IMR-90 (cell line): ENCODE data around the gene RAB36. TPM values are rescaled to one million over a fixed set of nuclear protein-coding genes. Genes with fewer than 3 reads are reported as not detected.

Experiments used
- ATAC-seq: fragments of 200-7000 bp; cut with Tn5 transposase; 2 replicates; pipeline ENCODE4 v1.9.1; 2020; ENCODE audit warnings: low read depth, mild to moderate bottlenecking, moderate library complexity
- BruUV-seq: library from RNA; stranded (reverse); fragments of 400-500 nt; replicated peaks from 2 replicates; lab custom pipeline; 2021; lab: Mats Ljungman, UMichigan
- CTCF ChIA-PET: fragments of 300-600 bp; formaldehyde crosslinking; extraction: SDS; loops from one replicate; lab custom pipeline; 2021; ENCODE audit warnings: antibody characterized with exemption; lab: Yijun Ruan, JAX
- POLR2A ChIA-PET: fragments of 300-600 bp; sonication (Branson Sonifier 250); formaldehyde crosslinking; loops from one replicate; lab custom pipeline; 2022; ENCODE audit warnings: antibody characterized with exemption; ENCODE audit not compliant: unreplicated experiment; lab: Charles Lee
- DNase-seq: peaks from one replicate; pipeline ENCODE4 v3.0.0; 2013
- H2AFZ ChIP-seq: replicated peaks from 2 replicates; pipeline ENCODE3; 2013; ENCODE audit warnings: low read length, mild to moderate bottlenecking; ENCODE audit not compliant: poor library complexity
- H2AK5ac ChIP-seq: 2 replicates; pipeline ENCODE4 v1.6.1; 2013; ENCODE audit warnings: low read depth, low read length, inconsistent platforms
- H2AK9ac ChIP-seq: replicated peaks from 2 replicates; pipeline ENCODE3; 2013; ENCODE audit warnings: mild to moderate bottlenecking, low read depth, low read length, moderate library complexity; ENCODE audit not compliant: poor library complexity
- H2BK120ac ChIP-seq: 2 replicates; pipeline ENCODE4 v1.6.1; 2013; ENCODE audit warnings: low read depth, low read length, inconsistent platforms
- H2BK15ac ChIP-seq: 3 replicates; pipeline ENCODE4 v1.6.1; 2013; ENCODE audit warnings: low read depth, low read length, inconsistent platforms
- H2BK20ac ChIP-seq: 2 replicates; pipeline ENCODE4 v1.6.1; 2013; ENCODE audit warnings: low read depth, mild to moderate bottlenecking, inconsistent platforms, low read length, moderate library complexity
- H2BK5ac ChIP-seq: 2 replicates; pipeline ENCODE4 v1.6.1; 2013; ENCODE audit warnings: mild to moderate bottlenecking, low read depth, low read length, inconsistent platforms; ENCODE audit not compliant: poor library complexity, severe bottlenecking
- H3K14ac ChIP-seq: replicated peaks from 2 replicates; pipeline ENCODE4 v1.6.1; 2013; ENCODE audit warnings: low read depth, low read length, inconsistent platforms
- H3K18ac ChIP-seq: 2 replicates; pipeline ENCODE4 v1.6.1; 2013; ENCODE audit warnings: low read depth, low read length, control low read depth
- H3K23ac ChIP-seq: 2 replicates; pipeline ENCODE4 v1.6.1; 2013; ENCODE audit warnings: low read depth, low read length, inconsistent platforms
- H3K27ac ChIP-seq: 2 replicates; pipeline ENCODE4 v1.5.1; 2013; ENCODE audit warnings: mild to moderate bottlenecking, control low read depth, low read length; ENCODE audit not compliant: insufficient read depth
- H3K27me3 ChIP-seq: 2 replicates; pipeline ENCODE4 v1.6.1; 2013; ENCODE audit warnings: low read length; ENCODE audit not compliant: control insufficient read depth, insufficient read depth
- H3K36me3 ChIP-seq: 2 replicates; pipeline ENCODE4 v1.6.1; 2013; ENCODE audit warnings: low read length, mixed read lengths; ENCODE audit not compliant: control insufficient read depth, insufficient read depth
- H3K4ac ChIP-seq: 2 replicates; pipeline ENCODE4 v1.6.1; 2013; ENCODE audit warnings: low read depth, low read length, inconsistent platforms
- H3K4me1 ChIP-seq: 2 replicates; pipeline ENCODE4 v1.6.1; 2013; ENCODE audit warnings: low read length, mixed read lengths; ENCODE audit not compliant: control insufficient read depth, insufficient read depth
- H3K4me2 ChIP-seq: 2 replicates; pipeline ENCODE4 v1.6.1; 2013; ENCODE audit warnings: low read depth, mild to moderate bottlenecking, control low read depth, low read length, moderate library complexity
- H3K4me3 ChIP-seq: 2 replicates; pipeline ENCODE4 v1.5.1; 2013; ENCODE audit warnings: low read depth, mild to moderate bottlenecking, control low read depth, low read length, moderate library complexity; ENCODE audit not compliant: insufficient read depth
- H3K56ac ChIP-seq: 2 replicates; pipeline ENCODE4 v1.6.1; 2013; ENCODE audit warnings: low read length, inconsistent platforms; ENCODE audit not compliant: insufficient read depth; ENCODE audit errors: extremely low read depth
- H3K79me1 ChIP-seq, 2 experiments: 2 replicates each; pipeline ENCODE4 v1.6.1; 2013; ENCODE audit warnings: low read length in 2 of 2, inconsistent platforms in 1 of 2, low read depth in 1 of 2
- H3K9ac ChIP-seq: 2 replicates; pipeline ENCODE4 v1.6.1; 2013; ENCODE audit warnings: low read depth, low read length, control low read depth
- H3K9me1 ChIP-seq: 2 replicates; pipeline ENCODE4 v1.6.1; 2013; ENCODE audit warnings: low read length, inconsistent platforms; ENCODE audit not compliant: insufficient read depth
- H3K9me3 ChIP-seq: 2 replicates; pipeline ENCODE4 v1.6.1; 2013; ENCODE audit warnings: low read length; ENCODE audit not compliant: control insufficient read depth, insufficient read depth
- H4K20me1 ChIP-seq: 2 replicates; pipeline ENCODE4 v1.6.1; 2013; ENCODE audit warnings: low read length, inconsistent platforms; ENCODE audit not compliant: insufficient read depth
- H4K5ac ChIP-seq: 2 replicates; pipeline ENCODE4 v1.6.1; 2013; ENCODE audit warnings: mild to moderate bottlenecking, low read depth, low read length, control low read depth
- H4K8ac ChIP-seq, 2 experiments: 2 replicates each; pipeline ENCODE4 v1.6.1; 2013; ENCODE audit warnings: low read depth in 2 of 2, low read length in 2 of 2, control low read depth in 1 of 2, inconsistent platforms in 1 of 2
- H4K91ac ChIP-seq: 2 replicates; pipeline ENCODE4 v1.6.1; 2013; ENCODE audit warnings: low read depth, low read length, inconsistent platforms; ENCODE audit not compliant: insufficient read depth
- CEBPB ChIP-seq: IDR thresholded peaks from 2 replicates; pipeline ENCODE4 v1.6.1; 2012; ENCODE audit warnings: low read depth, low read length, improper control_type of control experiment
- CHD1 ChIP-seq: IDR thresholded peaks from 2 replicates; pipeline ENCODE4 v1.6.1; 2012; ENCODE audit warnings: low read depth, low read length, improper control_type of control experiment
- FOS ChIP-seq: fragments of 150-350 bp; IDR thresholded peaks from 2 replicates; pipeline ENCODE4 v1.6.1; 2016; ENCODE audit warnings: low read depth, low read length
- MAFK ChIP-seq: IDR thresholded peaks from 2 replicates; pipeline ENCODE4 v1.6.1; 2012; ENCODE audit warnings: low read depth, low read length, improper control_type of control experiment
- MAZ ChIP-seq: IDR thresholded peaks from 2 replicates; pipeline ENCODE4 v1.6.1; 2012; ENCODE audit warnings: low read depth, mild to moderate bottlenecking, low read length, improper control_type of control experiment, moderate library complexity, borderline replicate concordance
- MXI1 ChIP-seq: IDR thresholded peaks from 2 replicates; pipeline ENCODE4 v1.6.1; 2012; ENCODE audit warnings: low read depth, mild to moderate bottlenecking, low read length, moderate library complexity, borderline replicate concordance
- NFE2L2 ChIP-seq: fragments of 150-350 bp; IDR thresholded peaks from 2 replicates; pipeline ENCODE4 v1.6.1; 2016; ENCODE audit warnings: low read depth, mild to moderate bottlenecking, low read length
- POLR2A ChIP-seq: IDR thresholded peaks from 2 replicates; pipeline ENCODE4 v1.6.1; 2012; ENCODE audit warnings: mild to moderate bottlenecking, low read depth, low read length
- RAD21 ChIP-seq: IDR thresholded peaks from 2 replicates; pipeline ENCODE4 v1.6.1; 2012; ENCODE audit warnings: low read length, improper control_type of control experiment
- RFX5 ChIP-seq: IDR thresholded peaks from 2 replicates; pipeline ENCODE4 v1.8.0; 2012; ENCODE audit warnings: low read depth, mild to moderate bottlenecking, low read length, moderate library complexity
- WGBS, 2 experiments: methylation state at CpG; one replicate each; pipeline versions ENCODE4 v1.1.5 to v1.1.7; 2013; ENCODE audit warnings: missing lambda C conversion rate in 2 of 2; ENCODE audit not compliant: insufficient read length in 1 of 2; ENCODE audit errors: extremely low coverage in 2 of 2; 5-methylcytosine and 5-hydroxymethylcytosine counted together
- dilution Hi-C: fragments of 300-500 bp; cut with HindIII; formaldehyde crosslinking; loops from one replicate; pipeline ENCODE4 v1.14.3; 2018; ENCODE audit warnings: low sequenced_read_pairs; ENCODE audit not compliant: unreplicated experiment
- in situ Hi-C: fragments of 300-500 bp; cut with MboI; formaldehyde crosslinking; loops from 3 replicates; pipeline ENCODE4 v1.14.3; 2019; ENCODE audit warnings: low sequenced_read_pairs, inconsistent platforms, mixed read lengths
- intact Hi-C: fragments of 100-400 bp; cut with micrococcal nuclease; formaldehyde crosslinking; loops from 2 replicates; pipeline ENCODE4 v1.10.0; 2022
- polyA plus RNA-seq, 3 experiments: library from polyadenylated mRNA; depleted of rRNA; stranded (reverse); fragments of >200 nt; gene quantifications; 2 replicates each; pipeline ENCODE4 v1.2.3, GENCODE V29; 2012; ENCODE audit warnings: low replicate concordance in 1 of 3
- total RNA-seq: library from RNA; depleted of rRNA; stranded (reverse); fragments of >200 nt; gene quantifications from 2 replicates; pipeline ENCODE4 v1.2.3, GENCODE V29; 2012
- TF ChIP-seq, protein P1 (sequence below): conservative IDR thresholded peaks from 2 replicates; pipeline ENCODE4 v1.5.1; 2012; ENCODE audit warnings: mild to moderate bottlenecking, low read depth, low read length, improper control_type of control experiment
- TF ChIP-seq, protein P2 (sequence below): fragments of 150-350 bp; IDR thresholded peaks from 2 replicates; pipeline ENCODE4 v1.6.1; 2017; ENCODE audit warnings: mild to moderate bottlenecking, antibody characterized with exemption, low read length, low read depth
- TF ChIP-seq, protein P3 (sequence below): fragments of 150-350 bp; IDR thresholded peaks from 2 replicates; pipeline ENCODE4 v1.6.1; 2016; ENCODE audit warnings: low read depth, mild to moderate bottlenecking, low read length, moderate library complexity, borderline replicate concordance

Gene RAB36
- total and polyA plus RNA-seq, 2 of the 4 experiments (the other 2 are of a cell fraction), result 3.6 to 4.0 TPM

DNA sequence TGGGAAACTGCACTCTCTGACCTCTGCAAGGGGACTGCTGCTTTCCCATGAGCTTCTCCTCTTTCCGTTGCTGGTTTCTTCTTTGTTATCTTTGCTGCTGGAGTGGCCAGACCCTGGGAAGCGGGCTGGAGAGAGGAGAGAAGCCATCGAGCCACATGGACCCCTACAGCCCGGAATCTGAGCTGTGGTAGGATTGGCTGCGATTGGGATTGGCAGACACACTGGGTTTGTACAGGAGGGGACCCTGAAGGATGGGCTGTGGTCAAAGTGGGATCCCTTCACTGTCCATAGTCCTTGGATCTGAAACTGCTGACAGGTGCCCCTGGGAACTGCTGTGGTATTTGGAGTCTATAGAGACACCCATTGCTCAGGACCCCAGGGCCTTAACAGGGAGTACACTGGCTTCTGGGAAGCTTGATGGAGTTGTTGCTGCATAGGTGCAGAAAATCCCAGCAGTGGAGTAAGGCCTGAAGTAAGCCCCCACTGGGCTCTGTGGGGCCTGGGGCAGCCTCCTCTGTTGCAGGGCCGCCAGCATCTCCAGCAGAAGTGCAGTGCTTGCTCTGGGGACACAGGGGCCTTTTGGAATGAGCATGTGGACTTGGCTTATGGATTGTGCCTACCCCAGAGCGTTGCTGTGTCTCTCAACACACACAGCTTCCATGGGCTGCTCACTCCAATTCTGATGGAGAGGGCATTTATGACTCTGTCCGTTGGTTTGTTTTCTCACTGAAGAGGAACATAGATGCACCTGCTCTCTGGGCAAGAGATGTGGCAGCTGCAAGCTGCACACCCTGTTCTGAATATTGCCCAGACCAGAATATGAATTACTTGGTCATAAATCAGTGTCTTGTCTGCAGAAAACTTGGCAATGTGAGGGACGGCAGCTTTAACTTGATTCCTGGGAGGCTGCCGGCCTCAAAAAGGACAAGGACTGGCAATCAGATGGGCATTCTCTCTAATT lies 67.1 kb downstream of the RAB36 start:
- no peak overlapping the region for H2AK5ac ChIP-seq
- peaks cover 17% of the 10 kb centered on the region for H3K4me1 ChIP-seq
- no peak overlapping the region for H4K91ac ChIP-seq
- no peak overlapping the region for H4K8ac ChIP-seq
- H3K18ac ChIP-seq, result no peak overlapping the region
- no peak overlapping the region for H3K4ac ChIP-seq
- WGBS, 2 experiments, result 83% methylated on average over 4 of the region's 10 CpGs; no CpG with 5 or more reads in 1 of the 2 experiments
- no peak overlapping the region for H2BK5ac ChIP-seq
- no peak overlapping the region for H3K4me3 ChIP-seq
- H3K9me1 ChIP-seq, result peaks cover 37% of the 10 kb centered on the region
- H3K4me2 ChIP-seq, result no peak overlapping the region
- intact Hi-C loops (no loop called here), dilution Hi-C loops (no loop called here), in situ Hi-C loops (no loop called here)
- no peak overlapping the region for H3K27ac ChIP-seq
- H3K9me3 ChIP-seq, result no peaks in the 10 kb centered on the region
- H2BK120ac ChIP-seq, result no peak overlapping the region
- H3K79me1 ChIP-seq, result peaks cover 42 to 70% of the 10 kb centered on the region in 2 experiments
- H3K9ac ChIP-seq, result no peak overlapping the region
- POLR2A ChIA-PET, result no interaction called here
- H3K14ac ChIP-seq, result no peak overlapping the region
- no peak overlapping the region for H3K56ac ChIP-seq
- DNase-seq, result no peak
- no peak for TF ChIP-seq CHD1
- no peak for TF ChIP-seq MAZ
- TF ChIP-seq MAFK, result no peak
- no peak for TF ChIP-seq NFE2L2
- no peak for TF ChIP-seq RFX5
- TF ChIP-seq, protein P1, sequence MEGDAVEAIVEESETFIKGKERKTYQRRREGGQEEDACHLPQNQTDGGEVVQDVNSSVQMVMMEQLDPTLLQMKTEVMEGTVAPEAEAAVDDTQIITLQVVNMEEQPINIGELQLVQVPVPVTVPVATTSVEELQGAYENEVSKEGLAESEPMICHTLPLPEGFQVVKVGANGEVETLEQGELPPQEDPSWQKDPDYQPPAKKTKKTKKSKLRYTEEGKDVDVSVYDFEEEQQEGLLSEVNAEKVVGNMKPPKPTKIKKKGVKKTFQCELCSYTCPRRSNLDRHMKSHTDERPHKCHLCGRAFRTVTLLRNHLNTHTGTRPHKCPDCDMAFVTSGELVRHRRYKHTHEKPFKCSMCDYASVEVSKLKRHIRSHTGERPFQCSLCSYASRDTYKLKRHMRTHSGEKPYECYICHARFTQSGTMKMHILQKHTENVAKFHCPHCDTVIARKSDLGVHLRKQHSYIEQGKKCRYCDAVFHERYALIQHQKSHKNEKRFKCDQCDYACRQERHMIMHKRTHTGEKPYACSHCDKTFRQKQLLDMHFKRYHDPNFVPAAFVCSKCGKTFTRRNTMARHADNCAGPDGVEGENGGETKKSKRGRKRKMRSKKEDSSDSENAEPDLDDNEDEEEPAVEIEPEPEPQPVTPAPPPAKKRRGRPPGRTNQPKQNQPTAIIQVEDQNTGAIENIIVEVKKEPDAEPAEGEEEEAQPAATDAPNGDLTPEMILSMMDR, result no peak
- no peak for TF ChIP-seq POLR2A
- TF ChIP-seq CEBPB, result no peak
- TF ChIP-seq MXI1, result no peak
- no peak for TF ChIP-seq RAD21
- TF ChIP-seq, protein P2, sequence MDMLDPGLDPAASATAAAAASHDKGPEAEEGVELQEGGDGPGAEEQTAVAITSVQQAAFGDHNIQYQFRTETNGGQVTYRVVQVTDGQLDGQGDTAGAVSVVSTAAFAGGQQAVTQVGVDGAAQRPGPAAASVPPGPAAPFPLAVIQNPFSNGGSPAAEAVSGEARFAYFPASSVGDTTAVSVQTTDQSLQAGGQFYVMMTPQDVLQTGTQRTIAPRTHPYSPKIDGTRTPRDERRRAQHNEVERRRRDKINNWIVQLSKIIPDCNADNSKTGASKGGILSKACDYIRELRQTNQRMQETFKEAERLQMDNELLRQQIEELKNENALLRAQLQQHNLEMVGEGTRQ, result no peak
- TF ChIP-seq, protein P3, sequence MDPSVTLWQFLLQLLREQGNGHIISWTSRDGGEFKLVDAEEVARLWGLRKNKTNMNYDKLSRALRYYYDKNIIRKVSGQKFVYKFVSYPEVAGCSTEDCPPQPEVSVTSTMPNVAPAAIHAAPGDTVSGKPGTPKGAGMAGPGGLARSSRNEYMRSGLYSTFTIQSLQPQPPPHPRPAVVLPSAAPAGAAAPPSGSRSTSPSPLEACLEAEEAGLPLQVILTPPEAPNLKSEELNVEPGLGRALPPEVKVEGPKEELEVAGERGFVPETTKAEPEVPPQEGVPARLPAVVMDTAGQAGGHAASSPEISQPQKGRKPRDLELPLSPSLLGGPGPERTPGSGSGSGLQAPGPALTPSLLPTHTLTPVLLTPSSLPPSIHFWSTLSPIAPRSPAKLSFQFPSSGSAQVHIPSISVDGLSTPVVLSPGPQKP, result no peak
- TF ChIP-seq FOS, result no peak
- no peak overlapping the region for H4K5ac ChIP-seq
- no peak for ATAC-seq
- H2AFZ ChIP-seq, result no peak overlapping the region
- H2AK9ac ChIP-seq, result no peak overlapping the region
- H2BK20ac ChIP-seq, result no peak overlapping the region
- CTCF ChIA-PET, result no interaction called here
- BruUV-seq, result no TSS peak
- H2BK15ac ChIP-seq, result no peak overlapping the region
- H3K23ac ChIP-seq, result no peak overlapping the region
- no peaks in the 10 kb centered on the region for H3K27me3 ChIP-seq
- no peaks in the 10 kb centered on the region for H3K36me3 ChIP-seq
- peaks cover 29% of the 10 kb centered on the region for H4K20me1 ChIP-seq
